Measurements from ENCODE around the gene PI4K2A. TPM values are rescaled to one million over a fixed set of nuclear protein-coding genes. Genes with fewer than 3 reads are reported as not detected.

The PI4K2A gene
- polyA plus RNA-seq, 1 donor (not counting 4 experiments of a cell fraction or from before 2014, with no cell fraction given) = 51.3 TPM

DNA sequence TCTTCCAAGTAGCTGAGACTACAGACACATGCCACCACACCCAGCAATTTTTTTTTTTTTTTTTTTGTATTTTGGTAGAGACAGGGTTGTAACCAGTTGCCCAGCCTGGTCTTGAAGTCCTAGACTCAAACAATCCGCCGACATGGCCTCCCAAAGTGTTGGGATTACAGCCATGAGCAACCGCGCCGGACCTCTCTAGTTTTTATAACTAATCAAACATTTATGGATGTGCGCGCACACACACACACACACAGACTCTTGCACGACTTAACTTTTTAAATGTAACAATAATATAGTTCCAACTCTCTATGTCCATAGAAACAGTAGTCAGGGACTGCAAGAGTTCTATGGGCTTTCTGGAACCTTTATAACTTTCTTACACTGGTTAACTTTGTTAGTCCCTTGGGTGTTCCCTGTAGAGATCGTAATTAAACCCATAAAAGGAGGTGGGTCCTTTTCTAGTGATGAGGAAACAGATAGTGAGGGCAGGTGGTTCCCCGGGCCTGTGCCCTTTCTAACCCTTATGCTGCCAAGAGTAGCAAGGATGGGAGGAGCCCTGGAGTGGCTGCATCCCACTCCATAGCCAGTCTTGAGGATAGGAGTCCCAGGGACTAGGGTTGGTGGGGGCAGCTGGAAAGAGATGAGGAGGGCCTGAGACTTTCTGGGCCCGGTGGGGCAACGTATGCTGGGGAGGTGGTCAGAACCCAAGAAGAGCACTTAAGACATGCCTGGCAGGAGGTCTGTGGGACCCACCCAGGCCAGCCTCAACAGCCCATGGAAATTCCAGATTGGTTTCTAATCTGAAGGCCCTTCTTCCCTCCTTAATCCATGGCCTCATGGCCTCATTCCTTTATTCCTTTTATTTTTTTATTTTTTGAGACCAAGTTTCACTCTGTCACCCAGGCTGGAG lies 81.7 kb downstream of the PI4K2A start:
- FAIRE-seq (no peak), DNase-seq (ENCODE audit: low read depth, low spot score) (no peak)
- Histone ChIP-seq H4K20me1 (ENCODE audit: control insufficient read depth, extremely low read depth, insufficient read depth, low read length) (no peaks in the 10 kb centered on the region), H3K27ac (ENCODE audit: control insufficient read depth, insufficient read depth, low read length) (no peak overlapping the region), H3K9me1 (ENCODE audit: control insufficient read depth, extremely low read depth, insufficient read depth, low read length) (no peaks in the 10 kb centered on the region), H3K36me3 (ENCODE audit: control insufficient read depth in 2 of 2, extremely low read depth in 1 of 2, insufficient read depth in 2 of 2, low read length in 2 of 2) (peaks cover 5 to 15% of the 10 kb centered on the region in 2 experiments), H3K9ac (ENCODE audit: control insufficient read depth, extremely low read depth, insufficient read depth, low read length) (no peak overlapping the region), H3K4me2 (ENCODE audit: control insufficient read depth, extremely low read depth, insufficient read depth, low read depth, low read length) (no peak overlapping the region), H3K79me2 (ENCODE audit: control insufficient read depth, insufficient read depth, low read length) (peaks cover 6% of the 10 kb centered on the region), H3K4me1 (ENCODE audit: control insufficient read depth, extremely low read depth, insufficient read depth, low read length) (peaks cover 43% of the 10 kb centered on the region), H3K4me3 (ENCODE audit: control insufficient read depth in 2 of 3, extremely low read depth in 1 of 3, insufficient read depth in 2 of 3, low read depth in 1 of 3, low read length in 3 of 3) (no peak overlapping the region), H2AFZ (ENCODE audit: control insufficient read depth, low read length) (no peak overlapping the region), H3K9me3 (ENCODE audit: control insufficient read depth, low read depth, low read length) (no peaks in the 10 kb centered on the region), H3K27me3 (ENCODE audit: control insufficient read depth, extremely low read depth, insufficient read depth, low read length) (no peaks in the 10 kb centered on the region)
- dilution Hi-C loops (cut with MboI; ENCODE audit: extremely low pct_ligation_motif_present, low sequenced_read_pairs) = no loop called here
- TF ChIP-seq EZH2 (IDR thresholded peaks at IDR 0.05; ENCODE audit: low read length) = no peak
- TF ChIP-seq, protein P1, sequence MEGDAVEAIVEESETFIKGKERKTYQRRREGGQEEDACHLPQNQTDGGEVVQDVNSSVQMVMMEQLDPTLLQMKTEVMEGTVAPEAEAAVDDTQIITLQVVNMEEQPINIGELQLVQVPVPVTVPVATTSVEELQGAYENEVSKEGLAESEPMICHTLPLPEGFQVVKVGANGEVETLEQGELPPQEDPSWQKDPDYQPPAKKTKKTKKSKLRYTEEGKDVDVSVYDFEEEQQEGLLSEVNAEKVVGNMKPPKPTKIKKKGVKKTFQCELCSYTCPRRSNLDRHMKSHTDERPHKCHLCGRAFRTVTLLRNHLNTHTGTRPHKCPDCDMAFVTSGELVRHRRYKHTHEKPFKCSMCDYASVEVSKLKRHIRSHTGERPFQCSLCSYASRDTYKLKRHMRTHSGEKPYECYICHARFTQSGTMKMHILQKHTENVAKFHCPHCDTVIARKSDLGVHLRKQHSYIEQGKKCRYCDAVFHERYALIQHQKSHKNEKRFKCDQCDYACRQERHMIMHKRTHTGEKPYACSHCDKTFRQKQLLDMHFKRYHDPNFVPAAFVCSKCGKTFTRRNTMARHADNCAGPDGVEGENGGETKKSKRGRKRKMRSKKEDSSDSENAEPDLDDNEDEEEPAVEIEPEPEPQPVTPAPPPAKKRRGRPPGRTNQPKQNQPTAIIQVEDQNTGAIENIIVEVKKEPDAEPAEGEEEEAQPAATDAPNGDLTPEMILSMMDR (optimal IDR thresholded peaks at IDR 0.05 in 1 of 3, IDR thresholded peaks at IDR 0.05 in 1 of 3, conservative IDR thresholded peaks at IDR 0.05 in 1 of 3; ENCODE audit: extremely low read depth in 1 of 3, insufficient read depth in 2 of 3, low read length in 3 of 3) = no peak

DNA sequence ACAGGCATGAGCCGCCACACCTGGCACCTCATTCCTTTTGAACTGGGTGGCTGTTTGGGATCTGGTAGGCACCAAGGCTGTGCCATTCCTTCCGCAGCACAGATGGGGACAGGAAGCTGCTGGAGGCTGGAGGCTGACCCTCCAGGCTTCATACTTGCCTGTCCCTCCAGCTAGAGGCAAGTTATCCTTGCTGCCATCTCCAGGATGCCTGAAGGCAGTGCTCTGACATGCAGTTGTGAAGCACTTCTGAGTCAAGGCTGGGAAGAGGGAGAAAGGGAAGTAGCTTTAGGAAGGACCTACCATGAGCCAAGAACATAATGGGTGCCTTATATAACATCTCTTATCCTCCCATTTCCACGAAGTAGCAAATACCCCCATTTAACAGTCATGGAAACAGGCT lies 82.5 kb downstream of the PI4K2A start:
- Histone ChIP-seq H3K36me3 (ENCODE audit: control insufficient read depth in 2 of 2, extremely low read depth in 1 of 2, insufficient read depth in 2 of 2, low read length in 2 of 2) (peaks cover under 1 to 6% of the 10 kb centered on the region in 2 experiments), H3K4me2 (ENCODE audit: control insufficient read depth, extremely low read depth, insufficient read depth, low read depth, low read length) (no peak overlapping the region), H3K4me3 (ENCODE audit: control insufficient read depth in 2 of 3, extremely low read depth in 1 of 3, insufficient read depth in 2 of 3, low read depth in 1 of 3, low read length in 3 of 3) (no peak overlapping the region), H3K27ac (ENCODE audit: control insufficient read depth, insufficient read depth, low read length) (no peak overlapping the region), H3K27me3 (ENCODE audit: control insufficient read depth, extremely low read depth, insufficient read depth, low read length) (no peaks in the 10 kb centered on the region), H3K9ac (ENCODE audit: control insufficient read depth, extremely low read depth, insufficient read depth, low read length) (no peak overlapping the region), H3K9me1 (ENCODE audit: control insufficient read depth, extremely low read depth, insufficient read depth, low read length) (no peaks in the 10 kb centered on the region), H3K9me3 (ENCODE audit: control insufficient read depth, low read depth, low read length) (no peaks in the 10 kb centered on the region), H4K20me1 (ENCODE audit: control insufficient read depth, extremely low read depth, insufficient read depth, low read length) (no peaks in the 10 kb centered on the region), H2AFZ (ENCODE audit: control insufficient read depth, low read length) (no peak overlapping the region), H3K4me1 (ENCODE audit: control insufficient read depth, extremely low read depth, insufficient read depth, low read length) (peaks cover 36% of the 10 kb centered on the region), H3K79me2 (ENCODE audit: control insufficient read depth, insufficient read depth, low read length) (no peaks in the 10 kb centered on the region)
- FAIRE-seq (peak; percentile 58), DNase-seq (ENCODE audit: low read depth, low spot score) (no peak)
- dilution Hi-C loops (cut with MboI; ENCODE audit: extremely low pct_ligation_motif_present, low sequenced_read_pairs) = no loop called here
- TF ChIP-seq EZH2 (IDR thresholded peaks at IDR 0.05; ENCODE audit: low read length) = no peak
- TF ChIP-seq, protein P1 (optimal IDR thresholded peaks at IDR 0.05 in 1 of 3, IDR thresholded peaks at IDR 0.05 in 1 of 3, conservative IDR thresholded peaks at IDR 0.05 in 1 of 3; ENCODE audit: extremely low read depth in 1 of 3, insufficient read depth in 2 of 3, low read length in 3 of 3) = peak in 2 of 3 experiments; percentile 15 to 28

Data from keratinocyte (primary cell).